H1 (cell line): ENCODE data around the gene RNASE13. TPM values are rescaled to one million over a fixed set of nuclear protein-coding genes. Genes with fewer than 3 reads are reported as not detected.
"Not testable (repeated sequence)": the region's sequence is repeated elsewhere in the genome, so short reads cannot be mapped to it uniquely, and the experiment has no call there.

Experiments used
- CTCF ChIA-PET: fragments of 300-600 bp; sonication (Branson Sonifier 250); formaldehyde crosslinking; loops from one replicate; lab custom pipeline; 2021; ENCODE audit not compliant: partially characterized antibody; lab: Charles Lee
- POLR2A ChIA-PET: fragments of 300-600 bp; sonication (Branson Sonifier 250); formaldehyde crosslinking; loops from one replicate; lab custom pipeline; 2021; ENCODE audit warnings: inconsistent platforms; ENCODE audit not compliant: partially characterized antibody; lab: Charles Lee
- DNase-seq, 2 experiments: peaks; one replicate each; pipeline versions ENCODE4 v3.0.0 to v3.0.0-alpha.2; 2010 to 2022; ENCODE audit warnings: low spot score in 2 of 2, low read depth in 1 of 2, mixed read lengths in 1 of 2
- FAIRE-seq: peaks from 2 replicates; lab custom pipeline; 2011; peaks lifted over from hg19 to GRCh38; lab: Jason Lieb, UNC
- H2AFZ ChIP-seq: 2 replicates; pipeline ENCODE4 v1.8.1; 2012; ENCODE audit warnings: low read length, inconsistent platforms
- H2AK5ac ChIP-seq: 2 replicates; pipeline ENCODE4 v1.6.1; 2013; ENCODE audit warnings: low read depth, low read length
- H2BK120ac ChIP-seq: replicated peaks from 2 replicates; pipeline ENCODE3; 2013; ENCODE audit warnings: low read depth, low read length, inconsistent platforms
- H2BK12ac ChIP-seq: 2 replicates; pipeline ENCODE4 v1.6.1; 2013; ENCODE audit warnings: low read depth, low read length
- H2BK15ac ChIP-seq: 2 replicates; pipeline ENCODE4 v1.6.1; 2013; ENCODE audit warnings: low read length
- H2BK20ac ChIP-seq: 2 replicates; pipeline ENCODE4 v1.6.1; 2013; ENCODE audit warnings: low read length
- H2BK5ac ChIP-seq: 2 replicates; pipeline ENCODE4 v1.6.1; 2013; ENCODE audit warnings: low read depth, low read length
- H3K14ac ChIP-seq: 2 replicates; pipeline ENCODE4 v1.6.1; 2013; ENCODE audit warnings: inconsistent platforms; ENCODE audit not compliant: insufficient read length
- H3K18ac ChIP-seq: 2 replicates; pipeline ENCODE4 v1.6.1; 2013; ENCODE audit warnings: low read length; ENCODE audit errors: extremely low read depth
- H3K23ac ChIP-seq: 2 replicates; pipeline ENCODE4 v1.6.1; 2013; ENCODE audit warnings: inconsistent platforms; ENCODE audit not compliant: insufficient read length
- H3K23me2 ChIP-seq: 2 replicates; pipeline ENCODE4 v1.6.1; 2013; ENCODE audit warnings: low read depth, low read length
- H3K27ac ChIP-seq: 2 replicates; pipeline ENCODE4 v1.6.1; 2011; ENCODE audit warnings: low read depth, low read length, inconsistent platforms
- H3K27me3 ChIP-seq, 4 experiments: replicated peaks in 1 of 4; 1 replicate in 1 of 4; 2 replicates in 3 of 4; pipeline versions ENCODE4 v1.6.1 to v1.8.1; 2011 to 2013; ENCODE audit warnings: low read length in 3 of 4, mild to moderate bottlenecking in 3 of 4, inconsistent platforms in 2 of 4, mixed read lengths in 2 of 4, moderate library complexity in 1 of 4; ENCODE audit not compliant: control insufficient read depth in 3 of 4, insufficient read depth in 3 of 4; ENCODE audit errors: extremely low read depth in 1 of 4
- H3K36me3 ChIP-seq, 4 experiments: 2 replicates each; pipeline versions ENCODE4 v1.6.1 to v1.8.1; 2011 to 2013; ENCODE audit warnings: mild to moderate bottlenecking in 4 of 4, low read length in 3 of 4, moderate library complexity in 2 of 4, control low read depth in 1 of 4, inconsistent platforms in 1 of 4; ENCODE audit not compliant: insufficient read depth in 4 of 4, control insufficient read depth in 2 of 4
- H3K4ac ChIP-seq: replicated peaks from 2 replicates; pipeline ENCODE3; 2013; ENCODE audit warnings: low read length, low read depth, mixed read lengths, inconsistent platforms; ENCODE audit not compliant: insufficient read length
- H3K4me1 ChIP-seq, 4 experiments: replicated peaks in 1 of 4; 1 replicate in 1 of 4; 2 replicates in 3 of 4; pipeline versions ENCODE4 v1.6.1 to v1.8.1; 2011 to 2013; ENCODE audit warnings: low read length in 3 of 4, inconsistent platforms in 2 of 4, mixed read lengths in 1 of 4; ENCODE audit not compliant: insufficient read depth in 4 of 4, control insufficient read depth in 3 of 4
- H3K4me2 ChIP-seq, 2 experiments: 2 replicates each; pipeline versions ENCODE4 v1.6.1 to v1.8.1; 2011 to 2013; ENCODE audit warnings: low read depth in 2 of 2, low read length in 2 of 2, control low read depth in 1 of 2, inconsistent platforms in 1 of 2, mild to moderate bottlenecking in 1 of 2; ENCODE audit not compliant: insufficient read depth in 1 of 2
- H3K4me3 ChIP-seq, 4 experiments: fragments of 200-600, 300-600 bp in 1 of 4; sonication (generic), shearing (Covaris generic), sonication (Bioruptor Twin) in 1 of 4; 2 replicates each; pipeline versions ENCODE4 v1.5.1 to v1.8.1; 2011 to 2016; ENCODE audit warnings: low read length in 4 of 4, low read depth in 3 of 4, control low read depth in 2 of 4, inconsistent platforms in 2 of 4, mild to moderate bottlenecking in 2 of 4, mixed read lengths in 1 of 4, moderate library complexity in 1 of 4; ENCODE audit not compliant: insufficient read depth in 2 of 4; ENCODE audit errors: extremely low read depth in 1 of 4
- H3K56ac ChIP-seq: replicated peaks from 2 replicates; pipeline ENCODE3; 2013; ENCODE audit warnings: low read depth, mild to moderate bottlenecking, mixed read lengths, low read length, inconsistent platforms; ENCODE audit not compliant: insufficient read length
- H3K79me1 ChIP-seq: 2 replicates; pipeline ENCODE4 v1.6.1; 2013; ENCODE audit warnings: low read depth, low read length, control low read depth
- H3K79me2 ChIP-seq, 2 experiments: 2 replicates each; pipeline versions ENCODE4 v1.6.1 to v1.8.1; 2012 to 2013; ENCODE audit warnings: low read length in 2 of 2, mild to moderate bottlenecking in 2 of 2, inconsistent platforms in 1 of 2; ENCODE audit not compliant: insufficient read depth in 2 of 2, control insufficient read depth in 1 of 2
- H3K9ac ChIP-seq, 4 experiments: replicated peaks in 1 of 4; 1 replicate in 1 of 4; 2 replicates in 3 of 4; pipeline versions ENCODE4 v1.6.1 to v1.8.1; 2011 to 2013; ENCODE audit warnings: low read depth in 3 of 4, low read length in 3 of 4, control low read depth in 2 of 4, mild to moderate bottlenecking in 2 of 4, moderate library complexity in 2 of 4, inconsistent platforms in 1 of 4; ENCODE audit errors: extremely low read depth in 1 of 4
- H3K9me3 ChIP-seq, 2 experiments: 2 replicates each; pipeline versions ENCODE4 v1.6.1 to v1.8.1; 2012 to 2013; ENCODE audit warnings: mild to moderate bottlenecking in 2 of 2, moderate library complexity in 2 of 2, control low read depth in 1 of 2, inconsistent platforms in 1 of 2, low read depth in 1 of 2, low read length in 1 of 2, mixed read lengths in 1 of 2; ENCODE audit not compliant: insufficient read depth in 2 of 2
- H4K20me1 ChIP-seq, 2 experiments: replicated peaks in 1 of 2; 2 replicates each; pipeline versions ENCODE3 to v1.8.1; 2011 to 2013; ENCODE audit warnings: inconsistent platforms in 2 of 2, low read length in 2 of 2, mild to moderate bottlenecking in 1 of 2; ENCODE audit not compliant: insufficient read depth in 2 of 2, control insufficient read depth in 1 of 2
- H4K5ac ChIP-seq: 2 replicates; pipeline ENCODE4 v1.6.1; 2013; ENCODE audit warnings: low read length, low read depth, mixed read lengths, inconsistent platforms; ENCODE audit not compliant: insufficient read length
- H4K8ac ChIP-seq: 2 replicates; pipeline ENCODE4 v1.8.0; 2013; ENCODE audit warnings: mild to moderate bottlenecking, moderate library complexity, low read length, inconsistent platforms; ENCODE audit not compliant: insufficient read depth; ENCODE audit errors: extremely low read depth
- H4K91ac ChIP-seq: replicated peaks from 2 replicates; pipeline ENCODE3; 2013; ENCODE audit warnings: low read length, mixed read lengths, inconsistent platforms; ENCODE audit not compliant: insufficient read length
- WGBS, 2 experiments: shearing (Covaris generic) in 1 of 2; methylation state at CpG; one replicate each; pipeline versions ENCODE4 v1.1.6 to v1.1.7; 2013 to 2015; ENCODE audit warnings: low lambda C conversion rate in 2 of 2, mixed read lengths in 2 of 2, inconsistent platforms in 1 of 2, low coverage in 1 of 2, missing lambda C conversion rate in 1 of 2; ENCODE audit not compliant: insufficient replicate concordance in 2 of 2, insufficient coverage in 1 of 2, insufficient read length in 1 of 2; ENCODE audit errors: extremely low coverage in 1 of 2, missing lambda C conversion rate in 1 of 2; 5-methylcytosine and 5-hydroxymethylcytosine counted together
- polyA plus RNA-seq, 7 experiments: library from polyadenylated mRNA; depleted of rRNA in 3 of 7; stranded (reverse) in 5 of 7; unstranded in 2 of 7; fragments of >200 nt in 5 of 7; fragments of 200-250 nt in 2 of 7; gene quantifications; 1 replicate in 5 of 7; 2 replicates in 1 of 7; 4 replicates in 1 of 7; pipeline versions ENCODE4 v1.2.1 to v1.2.3, GENCODE V29; 2011 to 2013; ENCODE audit warnings: missing spikeins in 2 of 7, mixed read lengths in 2 of 7
- total RNA-seq: library from RNA; stranded (reverse); fragmentation: NEBNext Ultra II Directional; extraction: Animal tissue kit (Norgen Biotek cat#: 25700); gene quantifications from 2 replicates; pipeline ENCODE4 v1.2.1, GENCODE V29; 2021

RNASE13 gene
- total and polyA plus RNA-seq, 2 of the 8 experiments (the other 6 are each of a cell fraction or from before 2014, with no cell fraction given): not detected

DNA sequence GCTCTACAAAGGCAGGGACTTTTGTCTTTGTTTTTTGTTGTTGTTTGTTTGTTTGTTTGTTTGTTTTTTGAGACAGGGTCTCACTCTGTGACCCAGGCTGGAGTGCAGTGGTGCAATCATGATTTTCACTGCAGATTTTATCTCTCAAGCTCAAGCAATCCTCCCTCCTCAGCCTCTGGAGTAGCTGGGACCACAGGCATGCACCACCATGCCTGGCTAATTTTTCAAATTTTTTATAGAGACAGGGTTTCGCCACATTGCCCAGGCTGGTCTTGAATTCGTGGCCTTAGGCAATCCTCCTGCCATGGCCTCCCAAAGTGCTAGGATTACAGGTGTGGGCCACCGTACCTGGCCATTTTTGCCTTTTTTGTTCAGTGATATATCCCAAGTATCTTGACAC is 6.3 kb upstream of the RNASE13 start:
- H3K27me3 ChIP-seq, H4K8ac ChIP-seq, H2BK5ac ChIP-seq, H3K4me3 ChIP-seq, H2BK120ac ChIP-seq, H3K23ac ChIP-seq, DNase-seq, H2AFZ ChIP-seq, H3K9me3 ChIP-seq, H3K23me2 ChIP-seq, H4K91ac ChIP-seq, H2BK20ac ChIP-seq, H3K27ac ChIP-seq, H4K20me1 ChIP-seq, H3K79me2 ChIP-seq, H3K36me3 ChIP-seq, H3K79me1 ChIP-seq, H3K9ac ChIP-seq, H2BK12ac ChIP-seq, H3K4ac ChIP-seq, H4K5ac ChIP-seq, H3K14ac ChIP-seq, H3K18ac ChIP-seq, FAIRE-seq, H2AK5ac ChIP-seq, H3K4me2 ChIP-seq, H3K56ac ChIP-seq, H2BK15ac ChIP-seq: not testable (repeated sequence)
- CTCF ChIA-PET: interaction anchor here (0.6 to 7.2 kb wide), 23 partner anchors 9 to 1902 kb away, joined by 3 to 371 read pairs (median 7); partner anchors contain the start of genes ARHGEF40, NDRG2, SLC39A2 and TPPP2
- 83% methylated on average over 3 of the region's 3 CpGs; no CpG with 5 or more reads in 1 of the 2 experiments for whole genome bisulfite sequencing, 2 experiments
- peaks cover 8 to 11% (median 10%) of the 10 kb centered on the region in 4 experiments; a peak in 6 of 7 replicates for H3K4me1 ChIP-seq
- POLR2A ChIA-PET: interaction anchor here (0.9 to 4.4 kb wide), 7 partner anchors 10 to 47 kb away, joined by 3 to 36 read pairs (median 3); partner anchors contain the start of genes ARHGEF40 and NDRG2
